GM12875 (cell line): ENCODE measurements around the gene FAM131B.

Experiments used
- H3K4me3 ChIP-seq: one replicate; pipeline ENCODE4 v1.5.1; 2011; ENCODE audit warnings: low read depth, low read length, control low read depth
- TF ChIP-seq, protein P1 (sequence below): IDR thresholded peaks from 2 replicates; pipeline ENCODE4 v1.5.1; 2011; ENCODE audit warnings: low read depth, mild to moderate bottlenecking, control low read depth, inconsistent platforms, low read length, moderate library complexity, borderline replicate concordance; ENCODE audit not compliant: insufficient read depth

The FAM131B gene

DNA sequence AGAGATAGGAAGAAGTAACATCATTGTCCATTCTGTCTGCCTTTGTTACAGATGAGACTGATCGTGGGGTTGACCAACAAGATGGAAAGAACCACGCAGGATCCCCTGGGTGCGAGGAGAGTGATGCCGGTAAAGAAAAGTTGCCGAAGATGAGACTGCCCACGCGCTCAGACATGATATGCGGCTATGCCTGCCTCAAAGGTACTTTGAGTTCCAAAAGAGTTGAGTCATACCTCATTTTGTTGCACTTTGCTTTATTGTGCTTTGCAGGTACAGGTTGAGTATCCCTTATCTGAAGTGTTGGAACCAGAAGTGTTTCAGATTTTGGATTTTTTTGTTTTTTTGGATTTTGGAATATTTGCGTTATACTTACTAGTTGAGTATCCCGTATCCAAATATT lies 58.8 kb downstream of the FAM131B start:
- TF ChIP-seq, protein P1, sequence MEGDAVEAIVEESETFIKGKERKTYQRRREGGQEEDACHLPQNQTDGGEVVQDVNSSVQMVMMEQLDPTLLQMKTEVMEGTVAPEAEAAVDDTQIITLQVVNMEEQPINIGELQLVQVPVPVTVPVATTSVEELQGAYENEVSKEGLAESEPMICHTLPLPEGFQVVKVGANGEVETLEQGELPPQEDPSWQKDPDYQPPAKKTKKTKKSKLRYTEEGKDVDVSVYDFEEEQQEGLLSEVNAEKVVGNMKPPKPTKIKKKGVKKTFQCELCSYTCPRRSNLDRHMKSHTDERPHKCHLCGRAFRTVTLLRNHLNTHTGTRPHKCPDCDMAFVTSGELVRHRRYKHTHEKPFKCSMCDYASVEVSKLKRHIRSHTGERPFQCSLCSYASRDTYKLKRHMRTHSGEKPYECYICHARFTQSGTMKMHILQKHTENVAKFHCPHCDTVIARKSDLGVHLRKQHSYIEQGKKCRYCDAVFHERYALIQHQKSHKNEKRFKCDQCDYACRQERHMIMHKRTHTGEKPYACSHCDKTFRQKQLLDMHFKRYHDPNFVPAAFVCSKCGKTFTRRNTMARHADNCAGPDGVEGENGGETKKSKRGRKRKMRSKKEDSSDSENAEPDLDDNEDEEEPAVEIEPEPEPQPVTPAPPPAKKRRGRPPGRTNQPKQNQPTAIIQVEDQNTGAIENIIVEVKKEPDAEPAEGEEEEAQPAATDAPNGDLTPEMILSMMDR, result no peak
- no peak overlapping the region for H3K4me3 ChIP-seq
